Esophagus squamous epithelium (tissue), 5 donors: ENCODE measurements around the gene ATP6AP1. TPM values are rescaled to one million over a fixed set of nuclear protein-coding genes. Genes with fewer than 3 reads are reported as not detected.

Experiments
- DNase-seq: peaks from one replicate; lab custom pipeline; 2025; lab: John Stamatoyannopoulos, UW
- H3K27ac ChIP-seq, 4 donors: fragments of 200-600 bp; sonication (generic); one replicate each; pipeline ENCODE4 v1.5.1; 2016 to 2019; ENCODE audit warnings: mild to moderate bottlenecking in 1 of 4
- H3K27me3 ChIP-seq, 4 donors: fragments of 200-600 bp; sonication (generic); 1 replicate in 3 of 4; 2 replicates in 1 of 4; pipeline versions ENCODE4 v1.5.1 to v1.6.0; 2017 to 2021; ENCODE audit warnings: antibody characterized with exemption in 1 of 4
- H3K36me3 ChIP-seq, 3 donors: fragments of 200-600 bp; sonication (generic); one replicate each; pipeline ENCODE4 v1.5.1; 2016 to 2019
- H3K4me1 ChIP-seq, 3 donors: fragments of 200-600 bp; sonication (generic); one replicate each; pipeline ENCODE4 v1.5.1; 2017 to 2019
- H3K4me3 ChIP-seq, 4 donors: fragments of 200-600 bp; sonication (generic); 1 replicate in 3 of 4; 2 replicates in 1 of 4; pipeline ENCODE4 v1.5.1; 2016 to 2019; ENCODE audit warnings: mild to moderate bottlenecking in 2 of 4, moderate library complexity in 1 of 4
- H3K9me3 ChIP-seq, 3 donors: fragments of 200-600 bp; sonication (generic); one replicate each; pipeline ENCODE4 v1.5.1; 2016 to 2019
- CTCF ChIP-seq, 6 experiments: fragments of 450-650 bp in 4 of 6; fragments of 200-600 bp in 2 of 6; sonication (generic) in 2 of 6; IDR thresholded peaks; one replicate each; pipeline ENCODE4 v1.5.1; 2016 to 2019; ENCODE audit warnings: antibody characterized with exemption in 6 of 6, mild to moderate bottlenecking in 4 of 6, moderate library complexity in 4 of 6
- POLR2A ChIP-seq, 4 donors: fragments of 450-650 bp; IDR thresholded peaks; one replicate each; pipeline ENCODE4 v1.6.1; 2017; ENCODE audit warnings: antibody characterized with exemption in 4 of 4, mild to moderate bottlenecking in 4 of 4, moderate library complexity in 3 of 4
- WGBS, 2 donors: methylation state at CpG; one replicate each; pipeline ENCODE4 v1.1.5; 2018; 5-methylcytosine and 5-hydroxymethylcytosine counted together
- intact Hi-C: fragments of 100-400 bp; cut with DNase I; formaldehyde crosslinking; loops from one replicate; pipeline ENCODE4 v1.15.0; 2022
- total RNA-seq, 4 donors: library from RNA; depleted of rRNA; stranded (reverse); fragments of >200 nt; gene quantifications; one replicate each; pipeline ENCODE4 v1.1.0, GENCODE V29; 2016
- donor health status: DM: yes; HTN: yes; CAD: no.

The ATP6AP1 gene
- total RNA-seq, 4 donors from 2014 or later, result 28.5 to 83.8 (median 37.2) TPM

GRCh38 chrX:154435171-154435733 is 6.8 kb downstream of the ATP6AP1 start:
- Histone ChIP-seq H3K27ac (no peak overlapping the region), H3K36me3 (peaks cover 5 to 61% (median 8%) of the 10 kb centered on the region in 3 donors), H3K4me1 (peaks cover 6 to 41% (median 12%) of the 10 kb centered on the region in 3 donors), H3K9me3 (no peaks in the 10 kb centered on the region), H3K27me3 (no peaks in the 10 kb centered on the region), H3K4me3 (no peak overlapping the region)
- intact Hi-C loops, result no loop called here
- no peak for DNase-seq
- 99 to 100% methylated on average over 2 to 10 of the region's 19 CpGs for WGBS, 2 donors
- no peak for TF ChIP-seq POLR2A (IDR thresholded peaks at IDR 0.05)
- no peak for TF ChIP-seq CTCF (IDR thresholded peaks at IDR 0.05)

- H3K4me3 ChIP-seq, result peak overlapping the region; percentile 60 to 80 (median 71)
Measured at GRCh38 chrX:154436374-154436982, 8.0 kb downstream of the ATP6AP1 start.

GRCh38 chrX:154436983-154437752 is 8.7 kb downstream of the ATP6AP1 start, which contains the start of gene GDI1:
GDI1 (plus strand) TSS chrX:154437154; CDS start chrX:154437255, 101 bp downstream.
- DNase-seq, result no peak
- Histone ChIP-seq H3K4me3 (peak within 1 kb of the TSS; percentile 60 to 80 (median 71)), H3K36me3 (peaks cover 8 to 74% (median 8%) of the 10 kb centered on the region in 3 donors), H3K27me3 (no peaks in the 10 kb centered on the region), H3K27ac (peak within 1 kb of the TSS; percentile 80 to 96 (median 91)), H3K4me1 (peaks cover 6 to 30% (median 7%) of the 10 kb centered on the region in 3 donors), H3K9me3 (no peaks in the 10 kb centered on the region)
- no peak for TF ChIP-seq CTCF (IDR thresholded peaks at IDR 0.05)
- peak in 2 of 4 donors; percentile 35 to 70 for TF ChIP-seq POLR2A (IDR thresholded peaks at IDR 0.05)
- intact Hi-C loops, result no loop called here
- 0 to 71% methylated on average over 6 to 20 of the region's 93 CpGs for WGBS, 2 donors

More at GRCh38 chrX:154436374-154436982, 8.0 kb downstream of the ATP6AP1 start:
- Histone ChIP-seq H3K27me3 (no peaks in the 10 kb centered on the region), H3K9me3 (no peaks in the 10 kb centered on the region), H3K4me1 (peaks cover 6 to 28% (median 7%) of the 10 kb centered on the region in 3 donors), H3K27ac (peak overlapping the region; percentile 80 to 96 (median 91)), H3K36me3 (peaks cover 5 to 74% (median 8%) of the 10 kb centered on the region in 3 donors)
- DNase-seq, result no peak
- TF ChIP-seq POLR2A (IDR thresholded peaks at IDR 0.05), result no peak
- no peak for TF ChIP-seq CTCF (IDR thresholded peaks at IDR 0.05)
- WGBS, 2 donors, result 36 to 52% methylated on average over 5 to 7 of the region's 78 CpGs
- intact Hi-C loops, result no loop called here

GRCh38 chrX:154437971-154438893 is 9.8 kb downstream of the ATP6AP1 start:
- no peak for DNase-seq
- 34 to 59% methylated on average over 10 to 22 of the region's 28 CpGs for WGBS, 2 donors
- Histone ChIP-seq H3K4me1 (peaks cover 7 to 40% (median 7%) of the 10 kb centered on the region in 3 donors), H3K27me3 (no peaks in the 10 kb centered on the region), H3K36me3 (peaks cover 5 to 72% (median 8%) of the 10 kb centered on the region in 3 donors), H3K9me3 (no peaks in the 10 kb centered on the region), H3K27ac (peak overlapping the region in 3 of 4 donors; percentile 80 to 96 (median 94)), H3K4me3 (peak overlapping the region; percentile 60 to 80 (median 71))
- TF ChIP-seq POLR2A (IDR thresholded peaks at IDR 0.05) (no peak), CTCF (IDR thresholded peaks at IDR 0.05) (no peak)
- intact Hi-C loops, result no loop called here
